ENCODE results near the gene FLNB. TPM values are rescaled to one million over a fixed set of nuclear protein-coding genes. Genes with fewer than 3 reads are reported as not detected.
A peak's percentile ranks its signal among the peaks of the same experiment; 100 is the strongest.

FLNB gene
- total RNA-seq, 1 donor from 2014 or later: 115 TPM

GRCh38 chr3:58020783-58021071 is 12.5 kb downstream of the FLNB start:
- no peak for DNase-seq
- peak overlapping the region; percentile 58 for H3K27ac ChIP-seq
- no peak for ATAC-seq
- H3K4me3 ChIP-seq: no peak overlapping the region
- H3K27me3 ChIP-seq: no peaks in the 10 kb centered on the region
- TF ChIP-seq CTCF (IDR thresholded peaks at IDR 0.05): no peak
- peaks cover 10% of the 10 kb centered on the region for H3K4me1 ChIP-seq
- H3K36me3 ChIP-seq: no peaks in the 10 kb centered on the region
- H3K9me3 ChIP-seq: no peaks in the 10 kb centered on the region
- intact Hi-C loops (cut with DNase I): no loop called here

GRCh38 chr3:58021072-58021959 is 13.1 kb downstream of the FLNB start:
- DNase-seq: no peak
- intact Hi-C loops (cut with DNase I): no loop called here
- no peak for TF ChIP-seq CTCF (IDR thresholded peaks at IDR 0.05)
- Histone ChIP-seq H3K27ac (peak overlapping the region; percentile 58), H3K4me3 (no peak overlapping the region), H3K27me3 (no peaks in the 10 kb centered on the region), H3K9me3 (no peaks in the 10 kb centered on the region), H3K4me1 (peaks cover 15% of the 10 kb centered on the region), H3K36me3 (no peaks in the 10 kb centered on the region)
- ATAC-seq: no peak

- no peak for TF ChIP-seq CTCF (IDR thresholded peaks at IDR 0.05)
- H3K36me3 ChIP-seq: no peaks in the 10 kb centered on the region
- H3K27me3 ChIP-seq: no peaks in the 10 kb centered on the region
- no peaks in the 10 kb centered on the region for H3K9me3 ChIP-seq
- intact Hi-C loops (cut with DNase I): no loop called here
- peaks cover 17% of the 10 kb centered on the region for H3K4me1 ChIP-seq
- H3K27ac ChIP-seq: no peak overlapping the region
- DNase-seq (no peak), ATAC-seq (no peak)
- H3K4me3 ChIP-seq: no peak overlapping the region
Measured at GRCh38 chr3:58021962-58022361, 13.7 kb downstream of the FLNB start.

- H3K9me3 ChIP-seq: no peaks in the 10 kb centered on the region
- ATAC-seq (no peak), DNase-seq (no peak)
- no peak overlapping the region for H3K4me3 ChIP-seq
- H3K36me3 ChIP-seq: no peaks in the 10 kb centered on the region
- intact Hi-C loops (cut with DNase I): no loop called here
- no peaks in the 10 kb centered on the region for H3K27me3 ChIP-seq
- TF ChIP-seq CTCF (IDR thresholded peaks at IDR 0.05): no peak
- H3K27ac ChIP-seq: no peak overlapping the region
- peaks cover 17% of the 10 kb centered on the region for H3K4me1 ChIP-seq
Measured at GRCh38 chr3:58022490-58022889, 14.3 kb downstream of the FLNB start.

- DNase-seq (no peak), ATAC-seq (no peak)
- intact Hi-C loops (cut with DNase I): no loop called here
- H3K27ac ChIP-seq: no peak overlapping the region
- H3K4me1 ChIP-seq: peaks cover 17% of the 10 kb centered on the region
- H3K36me3 ChIP-seq: no peaks in the 10 kb centered on the region
- H3K4me3 ChIP-seq: no peak overlapping the region
- H3K9me3 ChIP-seq: no peaks in the 10 kb centered on the region
- no peak for TF ChIP-seq CTCF (IDR thresholded peaks at IDR 0.05)
- H3K27me3 ChIP-seq: no peaks in the 10 kb centered on the region
Measured at GRCh38 chr3:58023531-58023930, 15.3 kb downstream of the FLNB start.

Measured in upper lobe of right lung (tissue), 1 donor.